Daoy (cell line): Measurements from ENCODE around the gene FCMR. TPM values are rescaled to one million over a fixed set of nuclear protein-coding genes. Genes with fewer than 3 reads are reported as not detected.
"Not testable (repeated sequence)": the region's sequence is repeated elsewhere in the genome, so short reads cannot be mapped to it uniquely, and the experiment has no call there.

Experiments used
- DNase-seq: peaks from one replicate; pipeline ENCODE4 v3.0.0-alpha.2; 2015; ENCODE audit warnings: low read depth
- total RNA-seq: library from RNA; depleted of rRNA; stranded (reverse); fragments of >200 nt; shearing (Covaris generic); gene quantifications from 2 replicates; pipeline ENCODE4 v1.2.3, GENCODE V29; 2014

The FCMR gene
- total RNA-seq, 1 experiment from 2014 or later: 0.23 TPM

DNA sequence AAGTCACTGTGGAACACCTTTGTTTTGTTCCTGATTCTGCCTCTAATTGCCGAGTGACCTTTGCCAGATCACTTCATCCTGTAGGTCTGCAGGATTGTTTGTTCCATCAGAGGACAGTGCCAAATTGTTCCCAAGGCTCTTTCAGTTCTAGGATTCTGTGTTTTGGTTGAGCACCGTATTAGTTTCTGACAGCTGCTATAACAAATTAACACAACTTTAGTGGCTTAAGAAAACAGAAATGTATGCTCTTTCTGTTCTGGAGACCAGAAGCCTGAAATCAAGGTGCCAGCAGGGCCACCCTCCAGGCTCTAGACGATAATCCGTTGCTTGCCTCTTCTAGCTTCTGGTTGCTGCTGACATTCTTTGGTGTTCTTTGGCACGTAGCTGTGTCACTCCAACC, 27.9 kb upstream of the FCMR start:
- no peak for DNase-seq

GRCh38 chr1:206949208-206949607, 27.5 kb upstream of the FCMR start:
- no peak for DNase-seq

GRCh38 chr1:206947255-206947654, 25.5 kb upstream of the FCMR start:
- DNase-seq: no peak

DNA sequence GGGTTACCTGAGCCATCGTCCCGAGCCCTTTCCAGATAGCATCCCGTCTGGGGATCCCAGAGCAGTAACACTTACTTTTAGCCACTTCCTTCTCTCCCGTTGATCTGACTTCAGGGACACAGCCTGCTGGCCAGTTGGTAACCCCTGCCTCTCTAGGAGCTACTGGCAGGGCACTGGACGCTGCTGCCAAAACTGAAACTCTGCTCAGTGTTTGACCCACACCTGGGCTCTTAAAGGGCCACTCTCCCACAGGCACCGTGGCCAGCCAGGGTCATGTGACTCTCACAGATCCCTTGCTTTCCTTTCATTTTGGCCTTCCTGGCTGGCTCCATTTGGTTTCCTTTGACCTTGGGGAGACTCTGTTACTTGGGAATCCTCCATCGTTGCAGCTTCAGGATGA, 24.5 kb upstream of the FCMR start, which contains the start of gene PIGR:
Gene PIGR (minus strand): TSS at position 206 of the 400 bp plus-strand sequence. CDS start 5,935 bp downstream, outside the sequence.
- DNase-seq: no peak

DNA sequence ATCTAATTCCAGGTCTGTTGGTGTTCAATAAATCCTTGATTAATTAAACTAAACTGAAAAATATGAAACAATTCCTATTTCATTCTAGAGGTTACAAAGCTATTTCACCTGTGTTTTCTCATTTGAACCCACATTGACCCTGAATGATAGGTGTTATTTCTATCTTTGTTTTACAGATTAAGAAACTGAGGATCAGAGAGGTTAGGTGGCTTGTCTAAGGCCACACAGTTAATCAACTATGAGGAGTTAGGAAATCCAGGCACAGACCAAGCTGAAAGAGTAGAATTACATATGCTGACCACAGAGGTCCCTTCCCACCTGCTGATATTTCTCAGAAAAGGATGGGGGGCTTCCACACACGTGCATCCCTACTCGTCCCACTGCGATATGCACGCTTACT, 24.0 kb upstream of the FCMR start:
- DNase-seq: no peak

- DNase-seq: no peak
Observed at GRCh38 chr1:206944703-206945102, 23.0 kb upstream of the FCMR start.

- DNase-seq: no peak
Observed at GRCh38 chr1:206941766-206942418, 20.2 kb upstream of the FCMR start.

DNA sequence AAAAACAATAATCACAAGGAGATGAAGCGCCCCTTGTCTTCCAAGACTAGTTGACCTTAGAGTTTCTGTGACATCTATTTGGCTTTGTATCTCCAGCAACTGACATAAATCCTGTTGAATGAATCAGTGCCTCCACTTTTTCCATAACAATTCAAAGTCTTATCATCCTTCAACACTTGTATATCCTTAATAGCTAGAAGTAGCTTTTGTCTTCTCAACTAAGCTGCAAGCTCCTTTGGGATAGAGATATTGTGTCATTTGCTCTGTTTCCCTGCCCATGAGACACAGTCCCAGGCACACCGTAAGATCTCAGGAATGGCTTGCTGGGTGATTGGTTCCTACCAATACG, 18.8 kb upstream of the FCMR start:
- no peak for DNase-seq

DNA sequence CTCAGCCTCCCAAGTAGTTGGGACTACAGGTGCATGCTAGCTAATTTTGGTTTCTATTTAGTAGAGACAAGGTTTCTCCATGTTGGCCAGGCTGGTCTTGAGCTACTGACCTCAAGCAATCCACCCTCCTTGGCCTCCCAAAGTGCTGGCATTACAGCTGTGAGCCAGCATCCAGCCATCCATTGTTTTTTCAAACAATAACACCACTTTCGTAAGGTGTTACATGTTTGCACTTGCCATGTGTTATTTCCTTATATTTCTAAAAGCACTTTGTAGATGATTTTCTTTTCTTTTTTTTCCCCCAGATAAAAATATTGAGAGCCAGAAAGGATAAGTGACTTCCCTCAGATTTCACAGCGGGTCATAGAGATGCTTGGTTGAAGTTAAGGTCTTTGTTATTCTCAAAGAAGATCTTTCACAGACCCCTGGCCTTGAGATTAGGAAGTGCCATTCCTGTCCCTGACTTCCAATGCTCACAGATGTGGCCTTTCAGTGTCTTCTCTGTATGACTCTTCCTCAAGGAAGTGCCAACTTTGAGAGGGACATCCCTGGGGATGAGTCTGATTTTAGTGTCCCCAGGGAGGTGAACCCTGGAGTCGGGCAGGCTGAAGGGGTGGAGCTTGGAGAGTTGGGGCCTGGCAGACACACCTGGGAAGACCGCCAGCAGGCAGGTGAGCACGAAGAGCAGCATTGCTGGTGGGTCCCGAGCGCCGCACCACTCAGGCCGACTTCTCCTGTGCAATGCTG, 18.3 kb upstream of the FCMR start:
- DNase-seq: no peak

DNA sequence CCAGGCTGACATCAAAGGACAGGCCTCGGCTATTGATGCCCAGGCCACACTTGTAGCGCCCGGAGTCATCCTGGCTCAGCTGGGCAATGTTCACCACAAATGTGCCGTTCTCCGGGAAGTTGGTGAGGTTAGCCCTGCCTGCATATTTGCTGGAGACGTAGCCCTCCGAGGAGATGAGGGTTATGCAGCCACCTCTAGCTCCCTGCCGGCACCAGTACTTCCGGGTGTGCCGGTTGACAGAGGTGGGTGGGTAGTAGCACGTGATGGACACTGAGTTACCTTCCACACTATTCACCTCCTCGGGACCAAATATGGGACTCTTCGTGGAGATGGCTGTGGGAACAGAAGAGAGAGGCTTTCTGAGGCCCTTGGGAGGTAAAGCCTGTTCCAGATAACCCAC, 17.4 kb upstream of the FCMR start:
- no peak for DNase-seq

DNA sequence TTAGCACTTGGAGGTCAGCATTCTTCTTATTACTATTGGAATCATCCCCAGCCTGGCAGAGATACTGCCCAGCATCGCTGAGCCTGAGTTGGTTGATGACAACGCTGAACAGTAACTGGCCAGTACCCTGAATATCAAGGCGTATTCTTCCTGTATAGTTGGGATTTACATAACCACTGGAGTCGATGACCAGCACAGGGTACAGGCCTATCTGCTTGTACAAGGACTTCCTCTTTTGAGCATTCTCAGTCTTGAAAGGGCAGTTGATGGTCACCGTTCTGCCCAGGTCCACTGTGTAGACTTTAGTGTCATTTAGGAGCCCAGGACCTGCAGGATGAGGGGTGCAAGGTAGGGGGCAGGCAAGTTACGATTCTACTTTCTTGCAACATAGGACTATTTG, 15.7 kb upstream of the FCMR start:
- no peak for DNase-seq

DNA sequence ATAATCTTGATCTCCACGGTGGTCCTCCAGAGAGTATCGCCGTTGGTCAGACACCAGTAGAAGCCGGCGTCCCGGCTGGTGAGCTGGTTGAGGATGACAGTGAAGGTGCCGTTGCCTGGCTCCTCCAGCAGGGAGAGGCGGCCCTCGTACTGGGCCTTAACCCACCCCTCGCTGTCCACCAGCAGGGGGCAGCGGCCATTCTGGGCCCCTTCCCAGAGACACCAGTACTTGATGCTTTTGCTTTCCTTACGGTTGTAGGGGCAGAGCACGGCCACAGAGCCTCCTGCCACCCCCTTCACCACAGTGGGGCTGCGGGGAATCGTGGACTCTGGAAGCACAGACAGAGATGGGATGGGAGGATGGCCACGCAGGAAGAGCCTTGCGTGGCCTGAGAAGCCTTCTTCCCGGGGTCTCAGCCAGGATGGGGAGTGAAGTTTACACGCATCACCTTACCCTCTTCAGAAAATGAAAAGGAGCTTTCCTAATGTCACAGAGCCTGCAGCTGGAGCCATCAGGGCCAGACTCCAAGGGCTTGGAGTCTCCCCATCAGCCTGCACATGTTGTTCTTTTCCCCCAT, 13.8 kb upstream of the FCMR start:
- peak; percentile 65 for DNase-seq

DNA sequence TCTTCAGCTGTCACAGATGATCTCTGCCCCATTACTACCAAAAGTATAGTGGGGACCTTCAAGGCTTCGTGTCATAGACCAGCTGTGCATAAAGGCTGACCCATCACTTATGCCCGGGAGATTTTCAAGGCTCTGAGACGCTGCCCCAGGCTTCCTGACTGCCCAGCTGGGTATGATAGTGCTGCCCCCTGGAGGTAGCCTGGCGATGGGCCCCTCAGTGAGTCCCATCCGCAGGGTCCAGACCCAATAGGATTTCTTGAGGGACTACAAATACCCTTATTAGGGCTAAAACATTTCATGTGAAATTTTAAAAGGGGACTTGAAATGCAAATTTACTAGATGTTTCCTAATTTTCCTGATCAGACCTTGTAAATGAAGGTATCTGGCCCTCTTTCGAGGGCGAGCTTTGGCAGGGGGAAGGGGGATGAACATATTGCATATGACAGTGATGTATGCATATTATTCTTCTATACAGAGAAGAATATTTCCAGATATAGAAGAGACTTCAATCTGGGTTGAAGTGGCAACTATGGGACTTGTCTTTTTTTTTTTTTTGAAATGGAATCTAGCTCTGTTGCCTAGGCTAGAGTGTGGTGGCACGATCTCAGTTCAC, 11.7 kb upstream of the FCMR start:
- peak; percentile 42 for DNase-seq

DNA sequence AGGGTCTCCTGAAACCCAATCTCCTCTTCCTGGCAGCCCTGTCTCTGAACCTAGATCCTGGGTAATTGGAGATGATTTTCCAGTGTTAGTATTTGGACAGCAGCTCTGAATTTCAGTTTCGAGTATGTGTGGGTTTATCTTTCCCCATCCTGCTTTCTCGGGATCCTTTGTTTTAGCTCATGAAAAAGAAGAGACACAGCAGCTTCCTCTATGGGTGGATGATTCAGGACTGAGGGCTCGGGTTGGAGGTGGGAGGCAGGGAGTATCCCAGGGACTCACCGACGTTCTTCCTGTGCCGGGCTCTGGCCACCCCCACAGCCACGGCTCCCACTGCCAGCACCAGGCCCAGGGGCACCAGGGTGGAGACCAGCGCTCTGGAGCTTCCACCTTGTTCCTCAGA, 10.4 kb upstream of the FCMR start:
- no peak for DNase-seq

- no peak for DNase-seq
Observed at GRCh38 chr1:206931709-206932108, 10.0 kb upstream of the FCMR start.

GRCh38 chr1:206930210-206930798, 8.6 kb upstream of the FCMR start:
- no peak for DNase-seq

GRCh38 chr1:206929524-206929923, 7.8 kb upstream of the FCMR start:
- no peak for DNase-seq

DNA sequence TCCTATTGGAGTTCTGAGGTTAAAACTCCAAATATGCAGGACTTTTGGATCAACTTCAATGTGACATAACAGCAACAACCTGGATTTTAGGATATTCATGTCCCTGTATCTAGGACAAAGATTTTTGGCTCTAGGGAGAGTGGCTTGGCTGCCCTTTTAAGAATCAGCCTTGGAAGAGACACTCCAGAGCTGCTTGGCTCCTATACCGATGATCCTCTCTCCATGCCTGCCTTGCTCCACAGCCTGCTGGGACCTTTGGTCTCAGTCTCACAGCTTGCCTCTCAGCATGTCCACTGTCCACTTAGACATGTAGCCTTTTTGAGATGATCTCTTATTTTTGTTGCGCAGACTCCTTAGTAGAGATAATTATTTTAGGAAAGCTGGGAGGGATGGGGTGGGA, 4.5 kb upstream of the FCMR start:
- DNase-seq: no peak

DNA sequence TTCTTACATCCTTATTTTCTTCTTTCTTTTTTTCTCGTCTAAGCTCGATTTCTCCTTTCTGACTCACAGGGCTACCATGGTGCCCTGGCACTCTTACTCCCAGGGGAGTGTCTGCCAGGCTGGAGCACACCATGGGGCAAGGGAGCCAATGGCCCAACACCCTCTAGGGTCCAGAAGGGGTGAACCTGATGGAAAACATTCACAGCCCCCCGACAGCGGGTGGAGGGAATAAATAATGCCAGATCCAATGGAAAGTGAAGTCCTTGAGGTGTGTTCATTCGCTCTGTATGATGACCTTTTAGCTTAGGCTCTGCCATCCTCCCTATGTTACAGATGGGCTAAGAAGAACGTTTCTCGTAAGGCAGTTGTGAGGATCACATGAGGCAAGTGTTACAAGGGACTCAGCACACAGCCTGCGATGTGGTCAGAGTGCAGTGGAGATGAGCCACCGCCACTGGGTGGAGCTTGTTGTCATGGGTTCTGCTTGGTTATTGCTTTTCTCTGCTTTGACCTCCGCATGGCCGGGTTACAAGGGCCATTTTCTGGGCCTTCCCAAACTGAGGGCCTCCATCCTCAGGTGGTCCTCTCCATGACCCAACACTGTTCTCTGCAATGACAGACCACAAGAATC, 3.5 kb upstream of the FCMR start:
- DNase-seq: no peak

- no peak for DNase-seq
Observed at GRCh38 chr1:206924592-206925105, 2.9 kb upstream of the FCMR start.

GRCh38 chr1:206923961-206924557, 2.3 kb upstream of the FCMR start:
- not testable (repeated sequence) for DNase-seq
